Caki2 (cell line): ENCODE measurements around the gene PLEKHG4B. TPM values are rescaled to one million over a fixed set of nuclear protein-coding genes. Genes with fewer than 3 reads are reported as not detected.

Experiments used
- DNase-seq: peaks from one replicate; pipeline ENCODE4 v3.0.0-alpha.2; 2015; ENCODE audit warnings: low read depth
- in situ Hi-C: cut with HindIII; loops from 2 replicates; pipeline ENCODE4 v1.10.0; 2016; ENCODE audit warnings: low sequenced_read_pairs, low pct_unique_long_range_greater_than_20kb, mixed read lengths
- total RNA-seq: library from RNA; depleted of rRNA; stranded (reverse); fragments of >200 nt; shearing (Covaris generic); gene quantifications from 2 replicates; pipeline ENCODE4 v1.2.3, GENCODE V29; 2014; ENCODE audit warnings: low replicate concordance

PLEKHG4B gene
- total RNA-seq, 1 experiment from 2014 or later: not detected

DNA sequence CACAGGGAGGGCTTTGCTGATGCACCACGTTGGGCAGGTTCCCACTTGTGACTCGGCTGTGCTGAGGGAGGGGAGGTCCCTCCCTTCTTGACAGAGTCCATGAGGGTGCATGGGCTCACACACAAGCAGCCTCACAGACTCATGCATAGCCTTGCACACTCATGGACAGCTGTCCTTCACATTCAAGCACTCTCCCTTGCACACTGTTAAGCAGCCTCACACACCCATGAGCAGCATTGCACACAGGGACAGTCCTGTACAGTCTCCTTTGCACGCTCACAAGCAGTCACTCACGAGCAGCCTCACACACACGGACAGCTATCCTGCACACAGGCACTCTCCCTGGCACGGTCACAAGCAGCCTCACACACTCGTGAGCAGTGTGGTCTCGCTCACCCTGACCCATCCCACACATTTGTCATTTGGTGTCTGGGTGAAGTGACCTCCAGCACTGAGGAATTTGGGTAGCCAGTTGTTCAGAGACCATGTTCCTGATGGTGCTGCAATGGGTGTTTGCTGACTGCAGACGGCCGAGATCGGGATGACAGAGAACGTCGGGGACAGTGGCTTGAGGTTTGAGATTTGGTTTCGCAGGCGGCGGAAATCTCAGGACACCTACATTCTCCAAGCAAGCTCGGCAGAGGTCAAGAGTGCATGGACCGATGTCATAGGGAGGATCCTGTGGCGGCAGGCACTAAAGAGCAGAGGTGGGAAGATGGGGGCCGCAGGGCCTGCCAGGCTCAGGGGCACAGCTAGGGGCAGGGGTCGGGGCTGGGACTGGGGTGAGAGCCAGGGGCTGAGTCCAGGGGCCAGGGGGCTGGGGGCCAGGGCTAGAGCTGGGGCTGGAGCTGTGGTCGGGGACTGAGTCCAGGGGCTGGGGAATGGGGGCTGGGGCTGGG lies 81.7 kb downstream of the PLEKHG4B start:
- in situ Hi-C loops: no loop called here
- DNase-seq: no peak

DNA sequence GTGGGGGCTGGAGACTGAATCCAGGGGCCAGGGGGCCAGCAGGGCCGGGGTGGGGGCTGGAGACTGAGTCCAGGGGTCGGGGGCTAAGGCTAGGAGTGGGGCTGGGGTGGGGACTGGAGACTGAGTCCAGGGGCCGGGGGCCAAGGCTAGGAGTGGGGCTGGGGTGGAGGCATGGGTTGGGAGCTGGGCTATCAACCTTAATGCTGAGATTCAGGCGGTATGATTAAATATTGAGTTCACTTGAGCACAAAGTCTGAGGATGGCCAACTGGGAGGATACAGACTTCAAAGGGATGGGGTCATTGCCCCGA lies 82.3 kb downstream of the PLEKHG4B start:
- in situ Hi-C loops: no loop called here
- DNase-seq: no peak

DNA sequence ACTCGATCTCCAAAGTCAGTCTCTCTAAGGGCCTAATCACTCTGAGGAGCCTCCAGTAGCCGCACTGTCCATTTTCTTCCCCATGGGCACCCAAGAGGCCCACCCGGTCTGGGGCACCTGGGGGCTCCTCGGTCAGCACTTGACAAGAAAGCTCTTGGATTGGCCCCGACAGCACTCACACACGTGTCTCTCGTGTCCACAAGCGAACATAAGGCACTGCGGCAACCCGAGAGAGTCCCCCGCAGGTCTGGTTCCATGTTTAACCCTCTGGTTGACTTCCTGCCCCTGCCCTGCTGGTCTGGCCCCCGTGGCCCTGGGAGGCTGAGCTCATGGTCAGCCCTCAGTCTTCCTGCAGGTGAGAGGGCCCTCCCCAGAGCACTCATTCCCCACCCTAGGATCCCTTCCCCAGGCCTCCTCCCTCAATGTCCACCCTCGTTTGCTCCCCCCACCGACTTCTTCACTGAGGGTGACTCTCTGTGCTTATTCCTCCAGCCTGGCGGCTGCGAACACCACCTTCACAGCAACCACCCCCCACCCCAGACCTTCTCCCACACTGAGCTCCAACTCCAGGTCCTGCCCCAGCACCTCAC lies 83.0 kb downstream of the PLEKHG4B start:
- no peak for DNase-seq
- in situ Hi-C loops: no loop called here

DNA sequence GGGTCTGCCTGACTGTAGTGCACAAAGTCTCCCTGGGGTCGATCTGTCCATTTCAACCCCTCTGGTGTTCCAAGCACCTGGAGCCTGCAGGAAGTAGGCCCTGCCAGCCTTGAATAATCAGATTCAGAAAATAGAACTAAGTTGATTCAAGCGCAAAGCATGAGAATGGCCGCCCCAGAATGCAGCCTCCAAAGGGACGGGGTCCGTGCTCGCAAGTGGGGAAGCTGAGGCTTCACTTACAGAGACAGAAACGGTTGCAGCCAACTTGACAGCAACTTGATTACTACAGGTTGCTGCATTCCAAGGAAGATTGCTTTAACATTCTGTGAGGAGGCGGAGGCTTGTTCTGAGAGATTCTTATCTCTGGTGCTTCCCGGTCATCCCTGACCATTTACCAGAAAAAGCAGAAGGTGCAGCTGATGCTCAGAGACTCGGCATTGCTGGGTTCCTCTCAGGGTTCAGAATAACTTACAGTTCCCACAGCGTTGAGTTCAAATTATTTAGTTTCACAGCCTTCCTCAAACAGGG lies 84.4 kb downstream of the PLEKHG4B start:
- no peak for DNase-seq
- in situ Hi-C loops: no loop called here

DNA sequence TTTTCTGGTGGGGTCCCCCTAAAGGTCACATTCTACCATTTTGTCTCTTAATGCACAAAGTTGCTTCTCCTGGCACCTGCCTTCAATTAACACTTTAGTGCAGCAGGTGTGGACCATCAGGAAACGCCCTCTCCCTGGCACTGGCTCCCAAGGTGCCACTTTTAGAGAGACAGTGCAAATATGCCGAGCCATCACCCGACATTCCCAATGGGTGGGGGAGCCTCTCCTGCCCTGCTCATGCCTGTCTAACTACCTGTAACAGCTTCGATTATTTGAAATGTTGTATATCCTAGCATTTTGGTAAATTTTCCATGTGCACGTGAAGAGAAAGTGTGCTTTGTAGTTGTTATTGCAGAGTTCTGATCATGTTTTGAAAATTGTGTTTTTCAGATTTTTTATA lies 86.1 kb downstream of the PLEKHG4B start:
- no peak for DNase-seq
- in situ Hi-C loops: no loop called here

DNA sequence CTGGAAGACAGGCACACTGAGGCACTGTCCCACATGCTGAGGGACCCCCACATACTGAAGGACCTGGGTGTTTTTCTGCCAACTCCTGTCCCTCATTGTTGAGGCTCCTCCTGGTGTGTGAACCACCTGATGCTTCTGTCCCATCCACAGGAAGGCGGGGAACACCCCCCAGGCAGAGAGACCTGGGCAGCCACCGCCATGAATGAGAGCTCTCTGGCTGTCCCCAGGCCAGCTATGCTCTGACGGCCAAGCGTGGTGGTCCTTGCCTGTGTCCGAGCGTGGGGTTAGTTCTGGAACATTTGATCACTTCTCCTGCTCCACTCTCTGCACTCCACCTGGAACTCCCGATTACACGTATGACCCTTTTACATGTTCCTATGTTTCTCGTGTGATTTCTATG lies 87.4 kb downstream of the PLEKHG4B start:
- DNase-seq: no peak
- in situ Hi-C loops: no loop called here

DNA sequence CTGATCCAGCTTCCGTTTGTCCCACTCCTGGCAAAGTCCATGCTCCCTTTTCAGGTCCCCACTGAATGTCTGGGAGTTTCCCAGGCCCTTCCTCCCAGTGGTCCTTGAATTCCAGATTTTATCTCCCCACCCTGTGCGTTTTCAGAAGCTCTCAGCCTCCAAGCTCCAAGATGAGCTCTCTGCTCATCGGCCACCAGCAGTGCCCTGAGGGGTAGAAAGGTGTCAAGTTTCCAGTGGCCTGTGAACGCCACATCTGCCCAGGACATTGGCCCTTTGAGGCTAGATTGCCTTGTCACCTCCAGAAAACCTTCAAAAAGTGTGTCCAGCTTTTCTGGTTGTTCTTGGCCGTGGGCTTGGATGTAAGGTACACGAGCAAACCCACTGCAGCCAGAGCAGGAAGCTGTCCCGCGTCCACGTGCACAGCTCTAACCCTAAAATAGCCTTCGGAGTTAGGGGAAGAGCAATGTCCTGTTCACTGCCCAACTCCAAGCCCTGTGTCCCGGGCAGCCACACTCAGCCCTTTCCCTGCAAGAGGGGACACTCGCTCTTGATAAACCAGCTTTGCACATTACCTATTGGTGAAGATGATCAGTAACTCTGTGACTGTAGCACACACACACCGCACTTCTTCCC lies 88.4 kb downstream of the PLEKHG4B start:
- in situ Hi-C loops: no loop called here
- DNase-seq: no peak

DNA sequence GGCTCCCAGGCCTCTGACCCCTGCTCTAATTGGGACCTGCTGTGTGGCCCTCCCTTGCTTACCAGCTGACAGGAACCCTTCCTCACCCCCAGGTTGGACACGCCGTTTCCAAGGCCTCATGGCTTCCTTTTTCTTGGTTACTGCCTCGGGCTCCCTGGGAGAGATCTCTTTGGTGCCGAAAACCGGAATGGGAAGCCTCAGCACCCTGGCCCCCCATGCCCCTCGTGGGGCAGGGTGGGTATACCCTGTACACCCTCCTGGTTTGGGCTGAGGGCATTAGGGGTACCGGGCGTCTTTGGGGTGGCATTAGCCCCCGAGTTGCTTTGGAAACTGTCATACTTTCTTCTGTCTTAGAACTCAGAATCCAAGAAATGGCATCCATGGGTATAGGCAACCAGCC lies 89.2 kb downstream of the PLEKHG4B start:
- no peak for DNase-seq
- in situ Hi-C loops: no loop called here

DNA sequence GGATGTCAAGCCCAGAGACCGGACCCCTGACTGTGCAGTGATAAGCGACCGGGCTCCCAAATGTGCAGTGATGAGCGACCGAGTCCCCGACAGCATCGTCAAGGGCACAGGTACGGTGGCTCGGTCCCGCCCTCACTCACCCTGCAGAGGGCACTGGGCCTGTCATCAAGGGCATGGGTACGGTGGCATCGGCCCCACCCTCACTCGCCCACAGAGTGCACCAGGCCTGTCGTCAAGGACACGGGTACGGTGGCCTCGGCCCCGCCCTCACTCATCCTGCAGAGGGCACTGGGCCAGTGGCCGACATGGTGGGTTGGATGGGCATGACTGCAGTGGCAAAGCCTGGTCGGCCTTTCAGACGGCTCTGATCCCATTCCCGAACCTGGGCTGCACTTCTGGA lies 89.6 kb downstream of the PLEKHG4B start:
- DNase-seq: no peak
- in situ Hi-C loops: no loop called here

DNA sequence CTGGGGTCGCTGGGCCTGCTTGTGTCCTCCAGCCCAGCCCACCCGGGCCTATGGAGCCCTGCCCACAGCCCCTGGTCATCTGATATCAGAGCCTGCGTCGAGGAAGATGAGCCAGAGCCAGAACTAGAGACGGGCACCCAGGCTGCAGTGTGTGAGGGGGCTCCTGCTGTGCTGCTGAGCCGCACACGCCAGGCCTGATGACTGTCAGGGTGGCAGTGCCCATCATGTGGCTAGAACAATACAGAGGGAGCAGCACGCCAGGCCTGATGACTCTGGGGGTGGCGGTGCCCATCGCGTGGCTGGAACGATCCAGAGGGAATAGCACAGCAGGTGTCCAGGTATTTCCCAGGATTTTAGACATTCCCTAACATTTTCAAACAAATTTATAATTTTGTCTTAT lies 90.2 kb downstream of the PLEKHG4B start:
- in situ Hi-C loops: no loop called here
- DNase-seq: no peak

DNA sequence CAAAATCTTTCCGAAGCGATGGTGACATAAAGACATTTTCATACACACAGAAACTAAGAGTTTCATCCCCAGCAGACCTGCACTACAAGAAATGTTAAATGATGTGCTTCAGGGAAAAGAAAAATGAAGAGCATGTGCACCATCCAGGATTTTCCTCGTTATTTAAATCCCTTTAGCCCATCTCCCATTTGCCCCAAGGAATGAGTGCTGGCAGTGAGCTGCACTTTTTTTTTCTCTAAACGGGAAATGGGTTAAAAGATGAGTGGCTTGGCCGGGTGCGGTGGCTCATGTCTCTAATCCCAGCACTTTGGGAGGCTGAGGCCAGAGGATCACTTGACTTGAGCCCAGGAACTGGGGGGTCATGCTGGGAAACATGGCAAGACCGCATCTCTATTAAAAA lies 92.5 kb downstream of the PLEKHG4B start:
- no peak for DNase-seq
- in situ Hi-C loops: no loop called here

DNA sequence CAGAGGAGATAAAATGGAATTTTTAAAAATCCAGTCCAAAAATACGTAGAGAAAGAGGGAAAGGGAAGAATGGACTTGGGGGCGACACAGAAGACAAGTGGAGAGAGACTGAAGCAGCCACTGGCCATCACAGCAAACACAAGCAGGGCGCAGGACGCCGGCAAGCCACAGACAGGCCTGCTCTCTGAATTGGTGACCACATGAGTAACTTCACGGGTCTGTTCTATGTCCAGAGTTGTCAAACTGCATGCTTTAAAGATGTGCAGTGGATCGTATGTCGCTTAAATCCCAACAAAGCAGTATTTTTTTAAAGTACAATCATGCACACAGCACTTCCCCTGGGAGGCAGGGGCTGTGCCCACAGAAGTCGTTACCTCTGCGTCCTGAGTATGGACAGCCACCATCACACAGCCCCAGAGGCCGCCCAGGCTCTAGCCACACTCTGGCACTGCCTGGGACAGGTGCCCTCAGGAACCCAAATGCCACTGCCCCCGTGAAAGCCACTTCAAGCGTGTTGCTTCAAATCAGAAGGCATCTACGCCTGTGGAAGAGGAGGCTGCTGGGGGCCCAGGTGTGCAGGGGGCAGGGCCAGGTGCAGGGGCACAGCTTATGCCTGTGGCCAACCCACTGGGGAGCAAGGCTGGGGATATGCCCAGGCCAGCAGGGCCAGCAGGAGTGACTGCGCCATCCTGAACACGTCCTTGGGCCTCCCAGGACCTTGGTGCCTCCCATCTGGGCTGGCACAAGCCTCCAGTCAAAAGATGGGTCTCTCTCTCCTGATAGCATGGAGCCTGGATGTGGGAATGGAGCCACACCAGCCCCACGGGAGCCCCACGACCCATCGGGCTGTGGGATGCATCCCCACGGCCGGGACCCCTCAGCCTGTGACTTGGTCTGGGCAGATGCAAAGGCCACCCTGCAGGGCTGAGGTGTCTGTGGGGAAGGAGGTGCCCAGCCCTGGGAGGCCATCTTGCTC lies 93.4 kb downstream of the PLEKHG4B start:
- no peak for DNase-seq
- in situ Hi-C loops: no loop called here

DNA sequence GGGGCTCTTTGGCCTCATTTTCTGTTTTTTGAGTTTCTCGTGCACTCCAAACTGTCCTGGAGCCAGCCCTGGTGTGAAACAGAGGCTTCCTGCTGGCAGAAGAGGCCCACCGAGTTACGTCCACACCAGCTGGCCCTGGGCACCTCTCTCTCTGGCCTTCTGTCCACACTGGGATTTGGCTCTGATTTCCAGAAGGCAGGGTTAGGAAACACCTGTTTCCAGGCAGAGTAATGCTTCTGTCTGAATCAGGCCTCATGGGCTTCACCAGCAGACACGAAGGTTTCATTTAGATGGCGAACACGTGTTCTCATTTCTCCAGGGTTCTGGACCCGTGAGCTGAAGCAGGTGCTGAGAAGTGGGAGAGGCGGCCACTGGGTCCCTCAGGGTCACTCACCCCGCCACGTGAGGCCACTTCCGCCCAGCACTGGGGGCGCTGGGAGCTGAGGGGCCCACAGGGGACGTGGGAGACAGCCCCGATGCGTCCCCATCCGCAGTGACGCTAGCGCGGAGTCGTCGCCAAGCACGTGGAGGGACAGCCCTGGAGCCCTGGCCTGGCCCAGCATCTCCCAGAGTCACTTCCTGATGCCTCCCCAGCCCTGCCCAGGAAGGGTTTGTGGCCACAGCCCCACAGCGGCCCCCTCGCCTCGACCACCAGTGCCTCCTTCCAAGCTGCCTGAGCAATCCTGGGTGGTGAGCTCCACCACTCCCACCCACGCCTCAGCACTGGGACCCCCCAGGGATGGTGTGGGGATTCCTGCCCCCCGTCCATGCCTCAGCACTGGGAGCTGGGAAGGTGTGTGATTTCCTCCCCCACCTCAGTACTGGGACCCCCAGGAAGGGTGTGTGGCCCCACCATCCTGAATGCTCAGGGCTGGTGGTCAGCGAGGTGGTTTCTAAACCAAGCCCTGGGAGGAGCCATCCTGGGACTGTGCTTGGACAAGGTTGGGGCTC lies 94.4 kb downstream of the PLEKHG4B start:
- in situ Hi-C loops: no loop called here
- DNase-seq: no peak

DNA sequence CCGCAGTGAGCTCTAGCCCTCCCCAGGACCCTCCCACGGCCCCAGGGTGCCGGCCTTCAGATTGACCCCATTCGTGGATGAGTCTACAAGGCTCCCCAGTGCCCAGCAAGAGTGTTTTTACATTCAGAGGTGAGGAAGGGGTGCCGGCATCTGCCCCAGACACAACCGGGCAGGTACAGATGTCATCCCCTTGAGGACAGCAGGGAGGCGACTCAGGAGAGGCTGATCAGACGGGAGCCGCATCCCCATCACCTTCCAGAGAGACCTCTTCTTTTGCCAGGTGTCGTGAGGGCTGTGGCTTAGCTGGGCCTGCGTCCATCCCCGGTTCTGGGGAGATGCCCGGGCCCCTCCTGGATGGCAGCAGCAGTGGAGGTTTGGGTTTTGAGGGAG lies 95.1 kb downstream of the PLEKHG4B start:
- in situ Hi-C loops: no loop called here
- no peak for DNase-seq

DNA sequence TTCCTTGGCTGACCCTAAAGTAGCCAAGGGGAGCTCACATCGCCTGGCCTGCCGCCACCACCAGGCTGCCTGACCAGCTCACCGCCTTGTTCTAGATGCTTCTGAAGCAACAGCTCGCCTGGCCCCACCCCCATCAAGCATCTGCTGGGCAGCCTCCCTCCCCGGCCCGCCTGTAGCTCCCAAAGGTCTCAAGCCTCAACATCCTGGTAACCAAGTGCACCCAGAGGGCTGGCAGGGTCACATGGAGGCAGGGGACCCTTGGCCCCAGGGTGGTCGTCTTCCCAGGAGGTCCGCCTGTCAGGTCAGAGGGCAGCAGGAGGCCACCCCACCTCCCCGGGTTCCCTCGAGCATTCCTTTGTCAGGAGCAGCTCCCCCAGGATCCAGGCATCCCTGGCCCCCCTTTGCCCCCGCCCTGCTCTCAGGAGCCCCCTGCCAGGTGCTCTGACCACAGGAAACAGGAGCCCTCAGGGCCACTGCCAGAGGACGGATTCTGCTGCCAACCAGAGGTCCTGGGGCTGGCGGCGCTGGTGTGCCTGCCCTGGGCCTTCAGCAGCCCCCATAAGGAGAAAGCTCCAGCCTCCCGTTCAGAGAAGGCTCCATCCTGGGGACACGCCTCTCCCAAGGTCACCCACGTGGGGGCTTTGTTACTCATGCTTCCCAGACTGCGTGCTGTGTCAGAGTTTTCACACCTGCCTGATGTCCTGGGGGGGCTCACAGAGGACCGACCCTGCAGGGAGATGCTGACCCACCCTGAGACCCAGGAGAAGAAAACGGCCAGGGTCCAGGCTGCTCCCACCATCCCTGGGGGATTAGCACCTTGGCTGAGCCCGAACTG lies 95.9 kb downstream of the PLEKHG4B start:
- no peak for DNase-seq
- in situ Hi-C loops: no loop called here
